H7 (cell line): ENCODE measurements around the gene CD80. TPM values are rescaled to one million over a fixed set of nuclear protein-coding genes. Genes with fewer than 3 reads are reported as not detected.

Experiments used
- DNase-seq: peaks from one replicate; pipeline ENCODE4 v3.0.0; 2012
- H3K27me3 ChIP-seq: 2 replicates; pipeline ENCODE4 v1.6.0; 2011; ENCODE audit warnings: mild to moderate bottlenecking, low read length; ENCODE audit not compliant: control insufficient read depth, insufficient read depth
- H3K36me3 ChIP-seq: replicated peaks from 2 replicates; pipeline ENCODE4 v1.5.1; 2011; ENCODE audit warnings: low read length; ENCODE audit not compliant: control insufficient read depth, insufficient read depth
- H3K4me3 ChIP-seq: 2 replicates; pipeline ENCODE4 v1.5.1; 2011; ENCODE audit warnings: low read depth, mild to moderate bottlenecking, control low read depth, low read length, moderate library complexity; ENCODE audit not compliant: insufficient read depth
- total RNA-seq: library from RNA; depleted of rRNA; stranded (reverse); fragments of >200 nt; shearing (Covaris generic); gene quantifications from 2 replicates; pipeline ENCODE4 v1.2.3, GENCODE V29; 2014

Gene CD80
- total RNA-seq, 1 experiment from 2014 or later: not detected

DNA sequence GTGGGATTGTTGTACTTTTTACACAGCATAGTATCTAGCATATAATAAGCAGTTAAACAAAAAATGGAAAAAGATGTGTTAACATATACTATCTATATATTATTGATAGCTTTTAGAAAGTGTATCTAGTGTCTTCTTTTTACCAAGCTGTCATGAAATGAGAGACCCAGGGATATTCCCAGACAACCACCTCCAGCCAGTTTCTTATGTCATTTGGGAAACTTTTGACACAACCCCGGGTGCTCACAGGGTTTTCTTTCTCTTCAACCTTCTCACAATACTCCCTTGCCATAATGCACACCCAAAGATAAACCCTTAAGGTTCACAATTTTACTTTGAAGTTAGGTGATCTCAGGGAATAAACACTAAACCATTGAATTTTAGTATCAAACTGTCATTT is 33.4 kb upstream of the CD80 start:
- no peak overlapping the region for H3K4me3 ChIP-seq
- no peak for DNase-seq
- H3K36me3 ChIP-seq: no peaks in the 10 kb centered on the region
- no peaks in the 10 kb centered on the region for H3K27me3 ChIP-seq

DNA sequence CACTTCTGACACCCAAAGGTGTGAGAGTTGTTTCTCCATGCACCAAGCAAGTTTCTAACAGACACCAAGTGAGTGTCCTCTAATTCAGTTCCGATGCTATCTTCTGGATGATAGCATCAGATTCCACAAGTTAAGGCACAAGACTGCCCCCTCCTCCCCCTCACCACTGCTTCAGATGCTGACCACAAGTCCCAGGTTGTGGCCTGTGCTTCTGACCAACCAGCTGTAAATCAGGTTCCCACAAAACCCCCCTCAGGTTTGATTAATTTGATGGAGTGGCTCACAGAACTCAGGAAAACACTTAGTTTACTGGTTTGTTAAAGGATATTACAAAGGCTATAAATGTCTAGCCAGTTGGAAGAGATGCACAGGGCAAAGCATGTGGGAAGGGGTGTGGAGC is 31.3 kb upstream of the CD80 start:
- Histone ChIP-seq H3K27me3 (no peaks in the 10 kb centered on the region), H3K36me3 (no peaks in the 10 kb centered on the region), H3K4me3 (no peak overlapping the region)
- DNase-seq: no peak

GRCh38 chr3:119589102-119589773 is 29.8 kb upstream of the CD80 start:
- peak; percentile 50 for DNase-seq
- H3K27me3 ChIP-seq: no peaks in the 10 kb centered on the region
- no peaks in the 10 kb centered on the region for H3K36me3 ChIP-seq
- H3K4me3 ChIP-seq: no peak overlapping the region

- H3K27me3 ChIP-seq: no peaks in the 10 kb centered on the region
- no peak overlapping the region for H3K4me3 ChIP-seq
- no peak for DNase-seq
- no peaks in the 10 kb centered on the region for H3K36me3 ChIP-seq
Observed at GRCh38 chr3:119588112-119588511, 28.7 kb upstream of the CD80 start.

DNA sequence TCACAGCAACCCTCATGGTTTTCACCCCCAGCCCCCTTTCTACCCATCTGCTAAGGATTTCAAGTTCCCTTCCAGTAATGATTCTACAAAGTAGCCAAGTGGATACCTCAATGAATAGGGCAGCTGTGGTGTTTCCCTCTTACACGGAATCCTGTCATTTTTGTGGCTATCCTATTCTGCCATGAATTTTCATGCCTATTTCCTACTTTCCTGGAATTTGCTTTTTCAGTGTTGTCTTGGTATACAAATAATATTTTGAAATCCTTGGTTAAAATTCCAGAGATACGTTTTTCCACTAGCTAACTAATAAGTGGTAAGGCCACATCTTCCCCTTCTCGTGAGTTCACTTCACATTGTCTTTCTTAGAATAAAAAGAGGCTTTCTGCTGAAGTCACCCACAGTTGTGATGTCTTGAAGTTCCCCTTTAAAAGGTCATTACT is 27.3 kb upstream of the CD80 start:
- Histone ChIP-seq H3K27me3 (no peaks in the 10 kb centered on the region), H3K36me3 (no peaks in the 10 kb centered on the region), H3K4me3 (no peak overlapping the region)
- no peak for DNase-seq

GRCh38 chr3:119585856-119586570 is 26.6 kb upstream of the CD80 start:
- no peak for DNase-seq
- H3K36me3 ChIP-seq: no peaks in the 10 kb centered on the region
- no peak overlapping the region for H3K4me3 ChIP-seq

DNA sequence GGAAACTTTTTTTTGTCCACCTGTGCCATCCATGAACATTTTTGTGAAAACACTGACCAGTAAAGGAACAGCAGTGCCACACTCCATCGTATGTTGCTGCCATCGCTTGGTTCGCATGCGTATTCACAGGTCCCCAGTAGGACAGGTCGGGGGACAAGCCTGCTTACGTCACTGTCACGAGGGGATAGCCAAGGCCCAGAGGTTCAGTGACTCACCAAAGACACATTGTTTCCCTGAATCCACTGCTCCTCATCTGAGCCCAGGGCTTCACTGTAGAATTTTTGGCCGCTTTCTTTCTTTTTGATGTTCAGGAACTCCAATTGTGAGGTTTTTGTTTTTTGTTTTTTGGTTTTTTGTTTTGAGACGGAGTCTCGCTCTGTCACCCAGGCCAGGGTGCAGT is 25.8 kb upstream of the CD80 start:
- DNase-seq: no peak
- Histone ChIP-seq H3K27me3 (peaks cover under 1% of the 10 kb centered on the region; the same call in 1 of the 2 replicates), H3K4me3 (no peak overlapping the region), H3K36me3 (no peaks in the 10 kb centered on the region)

More at GRCh38 chr3:119585856-119586570, 26.6 kb upstream of the CD80 start:
- H3K27me3 ChIP-seq: no peaks in the 10 kb centered on the region

- Histone ChIP-seq H3K27me3 (peaks cover 12% of the 10 kb centered on the region; the same call in 1 of the 2 replicates), H3K4me3 (no peak overlapping the region), H3K36me3 (no peaks in the 10 kb centered on the region)
- DNase-seq: no peak
Observed at GRCh38 chr3:119582178-119582577, 22.8 kb upstream of the CD80 start.

DNA sequence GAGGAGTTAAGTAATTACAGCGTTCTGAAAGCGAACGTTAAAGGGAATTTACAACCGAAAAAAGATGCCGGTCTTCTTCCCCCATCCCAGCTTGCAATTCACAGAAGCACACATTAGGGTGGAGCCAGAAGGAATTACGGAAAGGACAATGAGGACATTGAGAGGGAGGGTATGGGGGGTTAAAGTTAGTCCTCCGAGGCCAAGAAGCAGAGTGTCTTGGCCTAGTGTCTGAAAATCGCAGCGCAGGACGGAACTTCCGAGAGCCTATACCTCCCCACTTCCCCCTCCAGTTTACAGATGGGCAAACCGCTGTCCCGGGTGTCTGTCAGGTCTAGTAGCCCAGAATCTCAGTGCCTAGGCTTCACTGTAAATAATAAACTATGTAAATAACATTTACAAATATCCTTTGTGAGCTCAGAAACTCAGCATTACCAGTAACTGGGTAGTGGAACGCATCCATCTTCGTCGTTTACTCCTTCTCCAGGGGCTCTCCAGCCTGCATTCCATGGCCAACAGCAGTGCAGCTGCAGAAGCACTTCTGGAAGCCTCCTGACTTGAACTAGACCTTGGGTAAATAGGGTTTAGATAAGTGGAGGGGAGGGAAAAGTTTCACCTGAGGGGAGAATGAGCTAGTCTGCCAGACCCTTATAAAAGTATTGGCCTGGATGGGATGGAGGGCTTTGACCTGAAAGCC is 20.8 kb upstream of the CD80 start:
- H3K36me3 ChIP-seq: no peaks in the 10 kb centered on the region
- DNase-seq: peak; percentile 59
- peaks cover 12% of the 10 kb centered on the region; the same call in 1 of the 2 replicates for H3K27me3 ChIP-seq

GRCh38 chr3:119579366-119580066 is 20.1 kb upstream of the CD80 start, which contains the start of gene ADPRH:
TSS of gene ADPRH (plus strand) at chr3:119579492. CDS start at chr3:119582170, 2,678 bp downstream.
- Histone ChIP-seq H3K4me3 (peak within 1 kb of the TSS; percentile 74), H3K27me3 (peaks cover 12% of the 10 kb centered on the region; the same call in 1 of the 2 replicates), H3K36me3 (no peaks in the 10 kb centered on the region)
- peak; percentile 92 for DNase-seq

More for the DNA sequence above, 20.8 kb upstream of the CD80 start:
- H3K4me3 ChIP-seq: peak overlapping the region; percentile 74

DNA sequence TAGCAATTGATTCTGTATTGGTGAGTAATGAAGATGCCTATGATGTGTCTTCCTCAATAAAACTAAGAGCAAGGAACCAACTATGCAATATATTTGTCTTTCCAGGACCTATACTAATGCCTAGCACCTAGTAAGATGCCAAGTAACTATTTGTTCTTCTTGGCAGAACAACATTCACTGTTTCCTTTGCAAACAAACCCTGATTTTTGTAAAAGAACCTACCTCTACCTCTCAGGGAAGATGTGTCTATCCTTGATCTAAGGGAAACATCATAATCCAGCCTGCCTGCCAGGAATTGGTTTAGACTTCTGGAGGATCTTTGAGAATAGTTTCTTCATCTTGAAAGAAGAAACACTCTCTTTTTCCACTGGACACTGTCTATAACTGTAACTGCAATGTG is 16.1 kb upstream of the CD80 start:
- Histone ChIP-seq H3K36me3 (no peaks in the 10 kb centered on the region), H3K27me3 (peaks cover 12% of the 10 kb centered on the region; the same call in 1 of the 2 replicates), H3K4me3 (no peak overlapping the region)
- no peak for DNase-seq

GRCh38 chr3:119571688-119572087 is 12.3 kb upstream of the CD80 start:
- Histone ChIP-seq H3K27me3 (no peaks in the 10 kb centered on the region), H3K36me3 (no peaks in the 10 kb centered on the region), H3K4me3 (no peak overlapping the region)
- DNase-seq: no peak

DNA sequence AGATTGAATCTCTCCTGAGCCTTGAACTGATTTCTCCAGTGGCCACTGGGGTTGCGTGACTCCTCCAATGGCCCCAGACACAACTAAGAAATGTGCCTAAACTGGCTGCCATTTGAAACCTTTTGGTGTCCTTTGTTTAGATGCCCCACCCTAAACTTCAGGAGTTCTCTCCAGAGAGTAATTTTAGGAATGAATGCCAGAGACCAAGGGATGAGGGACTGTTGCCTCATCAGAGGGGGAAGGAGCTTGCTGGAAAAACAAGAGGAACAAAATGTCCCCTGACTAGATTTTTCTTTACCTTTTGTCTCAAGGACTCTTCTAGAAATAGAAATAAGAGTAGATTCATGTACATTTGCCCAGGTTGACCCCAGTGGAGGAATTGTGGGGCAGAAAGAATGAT is 11.8 kb upstream of the CD80 start:
- no peak for DNase-seq
- no peaks in the 10 kb centered on the region for H3K27me3 ChIP-seq
- H3K36me3 ChIP-seq: no peaks in the 10 kb centered on the region
- H3K4me3 ChIP-seq: no peak overlapping the region

DNA sequence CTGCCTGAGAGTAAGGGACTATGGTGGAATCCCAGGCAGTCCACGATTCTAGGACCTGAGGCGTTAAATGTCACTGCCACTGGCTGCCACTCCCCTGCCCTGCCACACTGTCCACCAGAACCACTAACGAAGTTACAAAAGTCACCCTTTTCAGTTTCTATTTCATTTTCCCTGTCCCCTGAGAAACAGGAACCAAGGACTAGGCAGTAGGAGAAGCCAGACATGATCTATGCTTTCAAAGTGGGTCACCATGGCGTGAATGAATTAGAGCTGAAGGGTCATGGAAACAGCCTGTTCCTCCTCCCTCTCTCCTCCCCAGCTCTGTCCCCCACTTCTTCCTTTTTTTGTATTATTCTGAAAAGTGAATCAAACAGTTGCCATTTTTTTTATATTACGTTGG is 10.8 kb upstream of the CD80 start:
- Histone ChIP-seq H3K4me3 (no peak overlapping the region), H3K36me3 (no peaks in the 10 kb centered on the region), H3K27me3 (no peaks in the 10 kb centered on the region)
- DNase-seq: no peak
